Heart left ventricle (tissue), 16 donors: ENCODE measurements around the gene ZNF662. TPM values are rescaled to one million over a fixed set of nuclear protein-coding genes. Genes with fewer than 3 reads are reported as not detected.

ENCODE experiments used
- ATAC-seq, 4 donors: fragments of 200-7000 bp; cut with Tn5 transposase; one replicate each; pipeline ENCODE4 v1.9.1; 2020 to 2022; ENCODE audit warnings: moderate library complexity in 4 of 4, mild to moderate bottlenecking in 3 of 4, moderate number of reproducible peaks in 1 of 4
- DNase-seq, 5 donors: peaks; one replicate each; pipeline ENCODE4 v3.0.0-alpha.2; 2020
- H3K27ac ChIP-seq, 12 donors: fragments of 200-600 bp; sonication (generic) in 4 of 12; one replicate each; pipeline versions ENCODE4 v1.5.0 to v1.8.0; 2016 to 2022; ENCODE audit warnings: mild to moderate bottlenecking in 2 of 12
- H3K27me3 ChIP-seq, 9 donors: fragments of 200-600 bp; sonication (generic) in 2 of 9; one replicate each; pipeline versions ENCODE4 v1.5.1 to v1.8.0; 2016 to 2022; ENCODE audit warnings: mild to moderate bottlenecking in 3 of 9
- H3K36me3 ChIP-seq, 9 donors: fragments of 200-600 bp; sonication (generic) in 2 of 9; one replicate each; pipeline versions ENCODE4 v1.5.0 to v1.8.0; 2018 to 2022; ENCODE audit warnings: mild to moderate bottlenecking in 2 of 9
- H3K4me1 ChIP-seq, 12 donors: fragments of 200-600 bp; sonication (generic) in 4 of 12; one replicate each; pipeline versions ENCODE4 v1.5.0 to v1.8.0; 2016 to 2022; ENCODE audit warnings: mild to moderate bottlenecking in 3 of 12
- H3K4me3 ChIP-seq, 12 donors: fragments of 200-600 bp; sonication (generic) in 4 of 12; one replicate each; pipeline versions ENCODE4 v1.5.0 to v1.8.0; 2017 to 2022; ENCODE audit warnings: mild to moderate bottlenecking in 9 of 12, moderate library complexity in 4 of 12
- H3K9me3 ChIP-seq, 12 donors: fragments of 200-600 bp; sonication (generic) in 4 of 12; one replicate each; pipeline versions ENCODE4 v1.5.0 to v1.8.0; 2016 to 2022; ENCODE audit warnings: mild to moderate bottlenecking in 1 of 12
- POLR2A ChIP-seq, 2 donors: fragments of 450-650 bp; IDR thresholded peaks; one replicate each; pipeline ENCODE4 v1.6.1; 2017; ENCODE audit warnings: antibody characterized with exemption in 2 of 2, mild to moderate bottlenecking in 2 of 2, moderate library complexity in 2 of 2
- WGBS, 4 donors: extraction: QIAGEN DNeasy Blood & Tissue Kit in 2 of 4; methylation state at CpG; one replicate each; pipeline versions ENCODE4 v1.1.5 to v1.1.7; 2013 to 2018; 5-methylcytosine and 5-hydroxymethylcytosine counted together
- intact Hi-C, 10 donors: fragments of 100-400 bp; cut with DNase I; formaldehyde crosslinking; loops; one replicate each; pipeline versions ENCODE4 v1.11.1 to v1.14.2; 2022
- long read RNA-seq, 3 donors: library from polyadenylated mRNA; unstranded; transcript quantifications; one replicate each; pipeline ENCODE4 v2.0.0, GENCODE V29; 2020 to 2021
- polyA plus RNA-seq, 2 donors: library from polyadenylated mRNA; stranded (reverse); fragments of 200-250 nt; gene quantifications; one replicate each; pipeline ENCODE4 v1.2.3, GENCODE V29; 2013
- total RNA-seq, 9 donors: library from RNA; depleted of rRNA in 2 of 9; stranded (reverse); fragments of >200 nt in 2 of 9; fragmentation: NEBNext Ultra II Directional in 3 of 9; extraction: Animal tissue kit (Norgen Biotek cat#: 25700) in 3 of 9; gene quantifications; one replicate each; pipeline versions ENCODE4 v1.1.0 to v1.2.4, GENCODE V29; 2016 to 2023
- TF ChIP-seq, protein P1 (sequence below), 12 donors: fragments of 200-600 bp; sonication (generic) in 4 of 12; IDR thresholded peaks; one replicate each; pipeline versions ENCODE4 v1.5.0 to v1.8.0; 2018 to 2022; ENCODE audit warnings: antibody characterized with exemption in 12 of 12, mild to moderate bottlenecking in 5 of 12
- donor health status: ischemic (EF 13 %, LVEDD 7.1; RV severe dilation, severe dysfunction).
- donor health status: healthy with polysubstance abuse.
- donor health status: DM: no; HTN: yes; CAD: no.
- donor health status: DM: no; HTN: no; CAD: no.
- donor health status: ischemic (EF 25% LVEDD 6.9; RV normal size, moderate dysfunction).
- donor health status: ischemic (EF 25% LVEDD 5.7; RV mildly dilated, moderate dysfunction).
- donor health status: healthy.
- donor health status: DM: yes; HTN: yes; CAD: no.
- donor health status: ischemic (EF 35%, LVEDD 5.7; RV mildly dilated, moderate dysfunction).
- donor health status: nonischemic (EF 11% LVEDD 7.7; RV severe dilation, severe dysfunction).
- donor health status: DM: yes; HTN: yes; CAD: no.
- donor health status: PGD.
- donor health status: ischemic (EF 29% LVEDD 5.4; RV normal size, mild dysfunction).
- donor health status: nonischemic (EF 23%, LVEDD 6.1; RV moderate dilation, normal function).

Gene ZNF662
- 10 to 100 TPM in 1 of 9 donors, 1 to 10 TPM in 8; 1.0 to 11.1 (median 5.3) TPM for total RNA-seq
- 1 to 10 TPM in 1 of 2 donors, under 1 TPM in 1; 0.76 to 3.2 TPM for polyA plus RNA-seq
- long read RNA-seq, donor 1, partial matches to known transcripts = 0 of 2 reads
- long read RNA-seq, donor 1, other reads (novel, unspliced or antisense) = 2 of 2 reads
- long read RNA-seq, donor 2, partial matches to known transcripts = 0 of 9 reads
- long read RNA-seq, donor 2, other reads (novel, unspliced or antisense) = 6 of 9 reads
- long read RNA-seq, donor 3, partial matches to known transcripts = 1 of 3 reads
- long read RNA-seq, donor 3, other reads (novel, unspliced or antisense) = 2 of 3 reads

DNA sequence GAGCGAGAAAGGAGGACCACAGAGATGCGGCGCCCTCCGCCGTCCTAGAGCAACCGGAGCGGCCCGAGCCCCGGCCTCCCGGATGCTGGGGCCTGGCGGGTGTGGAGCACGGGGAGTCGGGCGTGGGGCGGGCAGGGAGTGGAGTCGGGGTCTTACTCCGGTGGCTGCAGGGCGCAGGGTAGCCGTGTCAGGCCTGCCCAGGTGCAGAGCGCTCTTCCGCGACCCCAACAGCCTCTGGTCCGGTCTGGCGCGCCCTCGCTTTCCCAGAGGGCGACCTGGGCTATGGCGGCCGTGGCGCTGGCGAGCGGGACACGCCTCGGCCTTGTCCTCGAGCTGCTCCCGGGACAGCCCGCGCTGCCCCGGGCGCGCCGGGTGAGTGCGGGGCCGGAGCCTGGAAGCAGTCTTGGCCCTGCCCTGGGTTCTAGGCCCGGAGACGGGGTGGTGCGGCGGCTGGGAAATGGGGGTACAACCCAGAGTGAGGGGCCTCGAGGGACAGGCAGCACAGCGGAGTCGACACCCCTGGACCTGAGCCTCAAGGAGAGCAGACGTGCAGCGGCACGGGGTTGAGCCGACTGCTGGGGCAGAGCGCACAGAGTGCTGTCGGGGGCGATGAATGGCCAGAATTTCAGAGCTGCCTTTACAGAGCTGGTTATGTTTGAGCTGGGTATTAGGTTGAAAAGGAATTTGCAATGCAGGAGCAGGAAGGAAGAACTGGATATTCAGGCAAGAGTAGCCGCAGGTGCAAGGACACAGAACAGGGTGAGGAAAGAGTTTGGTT lies at the start of gene ZNF662:
Gene ZNF662 (plus strand): TSS at position 73 of the 778 bp plus-strand sequence. CDS start 1,973 bp downstream, outside the sequence.
- peaks cover 0 to 31% (median 20%) of the 10 kb centered on the region in 9 donors for H3K36me3 ChIP-seq
- intact Hi-C loops = no loop called here
- 2 to 4% (median 2%) methylated on average over 15 to 59 of the region's 59 CpGs for WGBS, 4 donors
- H3K27ac ChIP-seq = peak within 1 kb of the TSS in 9 of 12 donors; percentile 36 to 79 (median 51)
- ATAC-seq (peak; percentile 77 to 94 (median 92)), DNase-seq (peak; percentile 48 to 79 (median 61))
- peaks cover 0 to 11% (median 2%) of the 10 kb centered on the region in 12 donors for H3K9me3 ChIP-seq
- peaks cover 0 to 22% (median 10%) of the 10 kb centered on the region in 12 donors for H3K4me1 ChIP-seq
- peaks cover 0 to 15% (median 0%) of the 10 kb centered on the region in 9 donors for H3K27me3 ChIP-seq
- TF ChIP-seq POLR2A (IDR thresholded peaks at IDR 0.05) = no peak
- TF ChIP-seq, protein P1, sequence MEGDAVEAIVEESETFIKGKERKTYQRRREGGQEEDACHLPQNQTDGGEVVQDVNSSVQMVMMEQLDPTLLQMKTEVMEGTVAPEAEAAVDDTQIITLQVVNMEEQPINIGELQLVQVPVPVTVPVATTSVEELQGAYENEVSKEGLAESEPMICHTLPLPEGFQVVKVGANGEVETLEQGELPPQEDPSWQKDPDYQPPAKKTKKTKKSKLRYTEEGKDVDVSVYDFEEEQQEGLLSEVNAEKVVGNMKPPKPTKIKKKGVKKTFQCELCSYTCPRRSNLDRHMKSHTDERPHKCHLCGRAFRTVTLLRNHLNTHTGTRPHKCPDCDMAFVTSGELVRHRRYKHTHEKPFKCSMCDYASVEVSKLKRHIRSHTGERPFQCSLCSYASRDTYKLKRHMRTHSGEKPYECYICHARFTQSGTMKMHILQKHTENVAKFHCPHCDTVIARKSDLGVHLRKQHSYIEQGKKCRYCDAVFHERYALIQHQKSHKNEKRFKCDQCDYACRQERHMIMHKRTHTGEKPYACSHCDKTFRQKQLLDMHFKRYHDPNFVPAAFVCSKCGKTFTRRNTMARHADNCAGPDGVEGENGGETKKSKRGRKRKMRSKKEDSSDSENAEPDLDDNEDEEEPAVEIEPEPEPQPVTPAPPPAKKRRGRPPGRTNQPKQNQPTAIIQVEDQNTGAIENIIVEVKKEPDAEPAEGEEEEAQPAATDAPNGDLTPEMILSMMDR (IDR thresholded peaks at IDR 0.05) = no peak
- peak within 1 kb of the TSS; percentile 57 to 80 (median 68) for H3K4me3 ChIP-seq

DNA sequence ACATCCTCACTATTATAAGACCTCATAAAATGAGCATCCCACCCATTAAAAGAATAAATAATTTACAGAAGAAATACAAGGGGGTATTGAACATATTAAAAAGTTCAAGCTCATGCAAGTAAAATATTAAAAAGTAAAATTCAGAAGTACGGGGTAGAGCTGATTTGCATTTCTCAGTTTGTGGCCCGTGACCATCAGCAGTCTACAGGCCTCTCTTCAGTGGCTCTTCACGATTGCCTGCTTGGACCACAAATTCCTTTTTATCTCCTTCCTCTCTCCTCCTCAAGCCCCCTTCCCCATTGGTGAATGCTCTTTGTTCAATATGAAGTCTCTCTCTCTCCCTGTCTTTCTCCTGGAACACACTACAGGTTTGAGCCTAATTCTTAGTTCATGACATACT lies 49.4 kb upstream of the ZNF662 start:
- Histone ChIP-seq H3K27me3 (no peaks in the 10 kb centered on the region), H3K4me1 (peaks cover 0 to 16% (median 0%) of the 10 kb centered on the region in 12 donors), H3K4me3 (no peak overlapping the region), H3K36me3 (no peaks in the 10 kb centered on the region), H3K9me3 (peaks cover 0 to 2% (median 0%) of the 10 kb centered on the region in 12 donors), H3K27ac (no peak overlapping the region)
- intact Hi-C loops = no loop called here
- TF ChIP-seq, protein P1 (IDR thresholded peaks at IDR 0.05) = no peak
- TF ChIP-seq POLR2A (IDR thresholded peaks at IDR 0.05) = no peak
- DNase-seq = no peak
- ATAC-seq = no peak
- WGBS, 4 donors = 90 to 91% (median 90%) methylated on average over 3 of the region's 3 CpGs

DNA sequence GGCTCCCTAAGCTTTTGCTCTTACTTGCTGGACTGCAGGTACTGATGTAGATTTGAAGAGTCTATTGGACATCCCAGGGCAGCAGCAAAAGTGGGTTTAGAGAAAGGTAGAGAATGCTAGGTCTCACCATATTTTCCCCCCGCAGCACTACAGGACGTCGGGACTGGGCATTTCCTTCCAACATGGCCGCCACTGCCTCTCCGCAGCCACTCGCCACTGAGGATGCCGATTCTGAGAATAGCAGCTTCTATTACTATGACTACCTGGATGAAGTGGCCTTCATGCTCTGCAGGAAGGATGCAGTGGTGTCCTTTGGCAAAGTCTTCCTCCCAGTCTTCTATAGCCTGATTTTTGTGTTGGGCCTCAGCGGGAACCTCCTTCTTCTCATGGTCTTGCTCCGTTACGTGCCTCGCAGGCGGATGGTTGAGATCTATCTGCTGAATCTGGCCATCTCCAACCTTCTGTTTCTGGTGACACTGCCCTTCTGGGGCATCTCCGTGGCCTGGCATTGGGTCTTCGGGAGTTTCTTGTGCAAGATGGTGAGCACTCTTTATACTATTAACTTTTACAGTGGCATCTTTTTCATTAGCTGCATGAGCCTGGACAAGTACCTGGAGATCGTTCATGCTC lies 41.5 kb upstream of the ZNF662 start:
- Histone ChIP-seq H3K9me3 (peaks cover 0 to 2% (median 0%) of the 10 kb centered on the region in 12 donors), H3K27ac (no peak overlapping the region), H3K36me3 (no peaks in the 10 kb centered on the region), H3K27me3 (no peaks in the 10 kb centered on the region), H3K4me1 (no peaks in the 10 kb centered on the region), H3K4me3 (no peak overlapping the region)
- no peak for DNase-seq
- 93 to 95% (median 94%) methylated on average over 15 of the region's 15 CpGs for WGBS, 4 donors
- intact Hi-C loops = no loop called here
- TF ChIP-seq, protein P1 (IDR thresholded peaks at IDR 0.05) = no peak
- TF ChIP-seq POLR2A (IDR thresholded peaks at IDR 0.05) = no peak
- ATAC-seq = no peak
